ENCODE data around the gene CARS1.
"Not testable (repeated sequence)": the region's sequence is repeated elsewhere in the genome, so short reads cannot be mapped to it uniquely, and the experiment has no call there.

Gene CARS1

GRCh38 chr11:3089236-3090061 is 32.2 kb upstream of the CARS1 start:
- no peak for DNase-seq (ENCODE audit: low read depth)

- DNase-seq (ENCODE audit: low read depth): no peak
Measured at GRCh38 chr11:3088806-3089205, 31.6 kb upstream of the CARS1 start.

GRCh38 chr11:3087821-3088800 is 30.9 kb upstream of the CARS1 start:
- peak; percentile 75 for DNase-seq (ENCODE audit: low read depth)

- no peak for DNase-seq (ENCODE audit: low read depth)
Measured at GRCh38 chr11:3087373-3087772, 30.1 kb upstream of the CARS1 start.

GRCh38 chr11:3086671-3087150 is 29.5 kb upstream of the CARS1 start:
- DNase-seq (ENCODE audit: low read depth): no peak

- DNase-seq (ENCODE audit: low read depth): no peak
Measured at GRCh38 chr11:3086114-3086513, 28.9 kb upstream of the CARS1 start.

- DNase-seq (ENCODE audit: low read depth): no peak
Measured at GRCh38 chr11:3085052-3085451, 27.8 kb upstream of the CARS1 start.

GRCh38 chr11:3083321-3083720 is 26.1 kb upstream of the CARS1 start:
- no peak for DNase-seq (ENCODE audit: low read depth)

GRCh38 chr11:3081386-3081751 is 24.1 kb upstream of the CARS1 start:
- no peak for DNase-seq (ENCODE audit: low read depth)

- DNase-seq (ENCODE audit: low read depth): no peak
Measured at GRCh38 chr11:3080733-3081385, 23.6 kb upstream of the CARS1 start.

GRCh38 chr11:3080104-3080503 is 22.9 kb upstream of the CARS1 start:
- DNase-seq (ENCODE audit: low read depth): peak; percentile 28

GRCh38 chr11:3077846-3078440 is 20.7 kb upstream of the CARS1 start:
- DNase-seq (ENCODE audit: low read depth): no peak

GRCh38 chr11:3077189-3077836 is 20.1 kb upstream of the CARS1 start:
- DNase-seq (ENCODE audit: low read depth): no peak

- no peak for DNase-seq (ENCODE audit: low read depth)
Measured at GRCh38 chr11:3074912-3075589, 17.8 kb upstream of the CARS1 start.

- DNase-seq (ENCODE audit: low read depth): no peak
Measured at GRCh38 chr11:3073029-3073435, 15.8 kb upstream of the CARS1 start.

- DNase-seq (ENCODE audit: low read depth): no peak
Measured at GRCh38 chr11:3069425-3069824, 12.2 kb upstream of the CARS1 start.

- peak; percentile 51 for DNase-seq (ENCODE audit: low read depth)
Measured at GRCh38 chr11:3066308-3066707, 9.1 kb upstream of the CARS1 start.

GRCh38 chr11:3064709-3065108 is 7.5 kb upstream of the CARS1 start:
- not testable (repeated sequence) for DNase-seq (ENCODE audit: low read depth)

- peak; percentile 74 for DNase-seq (ENCODE audit: low read depth)
Measured at GRCh38 chr11:3063876-3064275, 6.7 kb upstream of the CARS1 start.

- not testable (repeated sequence) for DNase-seq (ENCODE audit: low read depth)
Measured at GRCh38 chr11:3063432-3063831, 6.2 kb upstream of the CARS1 start.

Measured in ELR (cell line).